GM19372 (cell line): ENCODE measurements around the gene KIF18A.

ENCODE experiments used
- ATAC-seq: cut with Tn5 transposase; IDR thresholded peaks from one replicate; pipeline ENCODE4 v1.9.1; 2021; ENCODE audit warnings: mild to moderate bottlenecking, low read depth, moderate library complexity; ENCODE audit not compliant: unreplicated experiment

Gene KIF18A

GRCh38 chr11:27972522-27973170 is 135.3 kb downstream of the KIF18A start:
- ATAC-seq, result no peak

- no peak for ATAC-seq
These were observed 136.8 kb downstream of the KIF18A start for GRCh38 chr11:27971171-27971570.
